HG03442 (cell line): ENCODE results near the gene MAP3K20.
"Not testable (repeated sequence)": the region's sequence is repeated elsewhere in the genome, so short reads cannot be mapped to it uniquely, and the experiment has no call there.

Experiments
- ATAC-seq: cut with Tn5 transposase; IDR thresholded peaks from one replicate; pipeline ENCODE4 v1.9.1; 2021; ENCODE audit warnings: mild to moderate bottlenecking, moderate library complexity; ENCODE audit not compliant: unreplicated experiment

Gene MAP3K20

GRCh38 chr2:173153301-173153885 lies 77.7 kb downstream of the MAP3K20 start:
- ATAC-seq: no peak

GRCh38 chr2:173157676-173158293 lies 82.1 kb downstream of the MAP3K20 start:
- no peak for ATAC-seq

GRCh38 chr2:173159791-173160463 lies 84.3 kb downstream of the MAP3K20 start:
- ATAC-seq: no peak

GRCh38 chr2:173160618-173161017 lies 85.0 kb downstream of the MAP3K20 start:
- no peak for ATAC-seq

GRCh38 chr2:173161040-173161439 lies 85.4 kb downstream of the MAP3K20 start:
- no peak for ATAC-seq

GRCh38 chr2:173161507-173161906 lies 85.9 kb downstream of the MAP3K20 start:
- no peak for ATAC-seq

GRCh38 chr2:173163357-173163756 lies 87.7 kb downstream of the MAP3K20 start:
- not testable (repeated sequence) for ATAC-seq

GRCh38 chr2:173164396-173164795 lies 88.8 kb downstream of the MAP3K20 start:
- ATAC-seq: no peak

- ATAC-seq: no peak
Measured at GRCh38 chr2:173165443-173166238, 90.0 kb downstream of the MAP3K20 start.

- ATAC-seq: no peak
Measured at GRCh38 chr2:173171321-173171720, 95.7 kb downstream of the MAP3K20 start.

- ATAC-seq: no peak
Measured at GRCh38 chr2:173171924-173172643, 96.4 kb downstream of the MAP3K20 start.

GRCh38 chr2:173174339-173174738 lies 98.7 kb downstream of the MAP3K20 start:
- ATAC-seq: not testable (repeated sequence)

GRCh38 chr2:173175222-173175621 lies 99.6 kb downstream of the MAP3K20 start:
- no peak for ATAC-seq

- ATAC-seq: no peak
Measured at GRCh38 chr2:173181982-173182381, 106.3 kb downstream of the MAP3K20 start.

- ATAC-seq: no peak
Measured at GRCh38 chr2:173184031-173185004, 108.7 kb downstream of the MAP3K20 start.

GRCh38 chr2:173185437-173185836 lies 109.8 kb downstream of the MAP3K20 start:
- ATAC-seq: no peak

GRCh38 chr2:173187941-173188788 lies 112.5 kb downstream of the MAP3K20 start:
- ATAC-seq: no peak

- no peak for ATAC-seq
Measured at GRCh38 chr2:173191601-173192000, 116.0 kb downstream of the MAP3K20 start.

- ATAC-seq: no peak
Measured at GRCh38 chr2:173192071-173192470, 116.4 kb downstream of the MAP3K20 start.
